Measurements from ENCODE around the gene MYL7. TPM values are rescaled to one million over a fixed set of nuclear protein-coding genes. Genes with fewer than 3 reads are reported as not detected.

The MYL7 gene
- total RNA-seq, 1 experiment from 2014 or later, result 5.7 TPM

DNA sequence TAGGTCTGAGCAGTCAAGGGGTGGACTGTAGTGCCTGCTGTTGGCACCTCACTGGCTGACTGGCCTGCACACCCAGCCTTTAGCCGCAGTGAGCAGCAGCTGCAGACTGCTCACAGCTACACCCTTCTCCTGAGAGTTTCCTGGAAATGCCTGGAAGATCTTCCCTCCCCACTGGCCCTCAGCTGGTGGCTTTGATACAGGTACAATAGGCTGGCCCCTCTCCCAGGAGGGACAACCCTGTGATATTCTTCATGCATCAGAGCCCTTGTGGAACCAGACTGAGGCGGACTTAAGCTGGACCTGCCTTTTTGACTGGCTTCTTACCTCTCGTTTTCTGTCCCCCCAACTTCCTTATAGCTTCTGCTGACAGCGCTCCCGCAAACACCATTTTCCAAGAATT is 41.7 kb upstream of the MYL7 start:
- no peaks in the 10 kb centered on the region for H3K4me1 ChIP-seq (ENCODE audit: insufficient read depth, low read length)
- no peaks in the 10 kb centered on the region for H3K23me2 ChIP-seq (ENCODE audit: insufficient read length, low read depth, low read length, poor library complexity, severe bottlenecking)
- WGBS (ENCODE audit: extremely low coverage, insufficient read length, low lambda C conversion rate), result no CpG with 5 or more reads among the region's 5 CpGs
- peaks cover 7% of the 10 kb centered on the region for H3K9me3 ChIP-seq (ENCODE audit: control insufficient read depth, low read depth, low read length)
- H3K18ac ChIP-seq (ENCODE audit: insufficient read length, low read depth, low read length), result no peak overlapping the region
- H2AFZ ChIP-seq (ENCODE audit: low read length), result no peak overlapping the region
- H2BK120ac ChIP-seq (ENCODE audit: low read depth, low read length, poor library complexity, severe bottlenecking), result no peak overlapping the region
- no peak overlapping the region for H3T11ph ChIP-seq (ENCODE audit: low read length)
- H4K5ac ChIP-seq (ENCODE audit: insufficient read length, low read depth, low read length), result no peak overlapping the region
- no peak overlapping the region for H3K4me2 ChIP-seq (ENCODE audit: insufficient read depth, insufficient read length, low read length)
- no peak overlapping the region for H3K4ac ChIP-seq (ENCODE audit: low read depth, low read length)
- no peak overlapping the region for H4K8ac ChIP-seq (replicated peaks; ENCODE audit: insufficient read length, low read depth, low read length)
- no peaks in the 10 kb centered on the region for H3K79me1 ChIP-seq (ENCODE audit: insufficient read depth, low read depth, low read length, poor library complexity, severe bottlenecking)
- H2AK5ac ChIP-seq (ENCODE audit: insufficient read length, low read length), result no peak overlapping the region
- H3K56ac ChIP-seq (ENCODE audit: insufficient read length, low read depth, low read length), result no peak overlapping the region
- H3K27me3 ChIP-seq (ENCODE audit: insufficient read depth, low read length), result no peaks in the 10 kb centered on the region
- Mint-ChIP-seq H3K4me1 (peaks cover 17 to 21% of the 10 kb centered on the region in 2 experiments), H3K27ac (no peak overlapping the region), H3K36me3 (ENCODE audit: insufficient read depth in 1 of 3, low read depth in 3 of 3) (peaks cover 0 to 7% (median 2%) of the 10 kb centered on the region in 3 experiments; a peak in 2 of 7 replicates), H3K4me3 (no peak overlapping the region), H3K27me3 (ENCODE audit: low read depth) (peaks cover 20% of the 10 kb centered on the region), H3K9me3 (peaks cover 11 to 12% of the 10 kb centered on the region in 2 experiments; a peak in 4 of 5 replicates)
- H2BK20ac ChIP-seq (ENCODE audit: low read depth, low read length, poor library complexity, severe bottlenecking), result no peak overlapping the region
- H3K9ac ChIP-seq (ENCODE audit: extremely low read depth, insufficient read length, low read length), result no peak overlapping the region
- no peak overlapping the region for H4K91ac ChIP-seq (ENCODE audit: insufficient read length, low read depth, low read length)
- no peaks in the 10 kb centered on the region for H4K20me1 ChIP-seq (ENCODE audit: control insufficient read depth, insufficient read depth, insufficient read length)
- no peak overlapping the region for H2BK5ac ChIP-seq (ENCODE audit: insufficient read length, low read length)
- H3K27ac ChIP-seq (ENCODE audit: insufficient read length, low read depth, low read length), result no peak overlapping the region
- no peaks in the 10 kb centered on the region for H3K79me2 ChIP-seq (ENCODE audit: insufficient read depth, low read length)
- no peak overlapping the region for H3K14ac ChIP-seq (ENCODE audit: insufficient read depth, low read length)
- TF ChIP-seq, protein P1, sequence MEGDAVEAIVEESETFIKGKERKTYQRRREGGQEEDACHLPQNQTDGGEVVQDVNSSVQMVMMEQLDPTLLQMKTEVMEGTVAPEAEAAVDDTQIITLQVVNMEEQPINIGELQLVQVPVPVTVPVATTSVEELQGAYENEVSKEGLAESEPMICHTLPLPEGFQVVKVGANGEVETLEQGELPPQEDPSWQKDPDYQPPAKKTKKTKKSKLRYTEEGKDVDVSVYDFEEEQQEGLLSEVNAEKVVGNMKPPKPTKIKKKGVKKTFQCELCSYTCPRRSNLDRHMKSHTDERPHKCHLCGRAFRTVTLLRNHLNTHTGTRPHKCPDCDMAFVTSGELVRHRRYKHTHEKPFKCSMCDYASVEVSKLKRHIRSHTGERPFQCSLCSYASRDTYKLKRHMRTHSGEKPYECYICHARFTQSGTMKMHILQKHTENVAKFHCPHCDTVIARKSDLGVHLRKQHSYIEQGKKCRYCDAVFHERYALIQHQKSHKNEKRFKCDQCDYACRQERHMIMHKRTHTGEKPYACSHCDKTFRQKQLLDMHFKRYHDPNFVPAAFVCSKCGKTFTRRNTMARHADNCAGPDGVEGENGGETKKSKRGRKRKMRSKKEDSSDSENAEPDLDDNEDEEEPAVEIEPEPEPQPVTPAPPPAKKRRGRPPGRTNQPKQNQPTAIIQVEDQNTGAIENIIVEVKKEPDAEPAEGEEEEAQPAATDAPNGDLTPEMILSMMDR (conservative IDR thresholded peaks at IDR 0.05), result no peak
- H3K23ac ChIP-seq (ENCODE audit: insufficient read length, low read depth, low read length), result no peak overlapping the region
- no peak for DNase-seq
- no peak overlapping the region for H2BK15ac ChIP-seq (ENCODE audit: low read depth, low read length)
- no peak overlapping the region for H2BK12ac ChIP-seq (ENCODE audit: insufficient read length, low read depth, low read length)

Measured in H9 (cell line).